Smooth muscle cell of the pulmonary artery (primary cell): Measurements from ENCODE around the gene BLID. TPM values are rescaled to one million over a fixed set of nuclear protein-coding genes. Genes with fewer than 3 reads are reported as not detected.

Experiments used
- total RNA-seq: library from RNA; depleted of rRNA; stranded (reverse); fragments of >200 nt; gene quantifications from 2 replicates; pipeline ENCODE4 v1.2.3, GENCODE V29; 2014

The BLID gene
- 40.5 and 45.7 TPM in 2 replicates for total RNA-seq

GRCh38 chr11:122115524-122116379 is at the start of gene BLID:
TSS of gene BLID (minus strand) at chr11:122116215. CDS start at chr11:122115922, 293 bp downstream.

